Fibroblast of lung (primary cell): ENCODE results near the gene UBR4. TPM values are rescaled to one million over a fixed set of nuclear protein-coding genes. Genes with fewer than 3 reads are reported as not detected.
A peak's percentile ranks its signal among the peaks of the same experiment; 100 is the strongest.

Experiments
- DNase-seq, 2 donors: peaks; one replicate each; pipeline versions ENCODE4 v3.0.0 to v3.0.0-alpha.2; 2010; ENCODE audit warnings: low read depth in 2 of 2
- H2AFZ ChIP-seq: 2 replicates; pipeline ENCODE4 v1.5.1; 2012; ENCODE audit warnings: low read length, control low read depth, inconsistent platforms
- H3K27ac ChIP-seq: 2 replicates; pipeline ENCODE4 v1.5.1; 2011; ENCODE audit warnings: low read length, control low read depth; ENCODE audit not compliant: insufficient read depth
- H3K27me3 ChIP-seq: 2 replicates; pipeline ENCODE4 v1.5.1; 2011; ENCODE audit warnings: mild to moderate bottlenecking, low read length; ENCODE audit not compliant: control insufficient read depth, insufficient read depth
- H3K36me3 ChIP-seq: 2 replicates; pipeline ENCODE4 v1.5.1; 2011; ENCODE audit warnings: low read length; ENCODE audit not compliant: control insufficient read depth, insufficient read depth
- H3K4me1 ChIP-seq: 2 replicates; pipeline ENCODE4 v1.5.1; 2011; ENCODE audit warnings: low read length; ENCODE audit not compliant: control insufficient read depth, insufficient read depth; ENCODE audit errors: extremely low read depth
- H3K4me2 ChIP-seq: 2 replicates; pipeline ENCODE4 v1.5.1; 2011; ENCODE audit warnings: low read length, control low read depth; ENCODE audit not compliant: insufficient read depth; ENCODE audit errors: extremely low read depth
- H3K4me3 ChIP-seq, 4 experiments: fragments of 200-600 bp in 1 of 4; sonication (generic) in 1 of 4; replicated peaks in 1 of 4; 2 replicates each; pipeline ENCODE4 v1.5.1; 2011 to 2016; ENCODE audit warnings: low read length in 4 of 4, low read depth in 3 of 4, mild to moderate bottlenecking in 3 of 4, control low read depth in 2 of 4, inconsistent platforms in 1 of 4, mixed read lengths in 1 of 4; ENCODE audit not compliant: insufficient read depth in 1 of 4; ENCODE audit errors: control extremely low read depth in 1 of 4
- H3K79me2 ChIP-seq: 2 replicates; pipeline ENCODE4 v1.5.1; 2012; ENCODE audit warnings: mild to moderate bottlenecking, low read length, inconsistent platforms; ENCODE audit not compliant: control insufficient read depth, insufficient read depth
- H3K9ac ChIP-seq: 2 replicates; pipeline ENCODE4 v1.5.1; 2011; ENCODE audit warnings: mild to moderate bottlenecking, low read length, control low read depth; ENCODE audit not compliant: insufficient read depth
- H3K9me3 ChIP-seq: 2 replicates; pipeline ENCODE4 v1.5.1; 2012; ENCODE audit warnings: low read depth, low read length; ENCODE audit not compliant: control insufficient read depth, insufficient read depth
- H4K20me1 ChIP-seq: 2 replicates; pipeline ENCODE4 v1.5.1; 2011; ENCODE audit warnings: low read length; ENCODE audit not compliant: control insufficient read depth, insufficient read depth; ENCODE audit errors: extremely low read depth
- CTCF ChIP-seq, 2 donors: IDR thresholded peaks in 1 of 2; conservative IDR thresholded peaks in 1 of 2; 1 replicate in 1 of 2; 2 replicates in 1 of 2; pipeline ENCODE4 v1.5.1; 2011 to 2012; ENCODE audit warnings: low read length in 2 of 2, control low read depth in 1 of 2, inconsistent platforms in 1 of 2, low read depth in 1 of 2, mild to moderate bottlenecking in 1 of 2
- EZH2 ChIP-seq: IDR thresholded peaks from 2 replicates; pipeline ENCODE4 v1.5.1; 2012; ENCODE audit warnings: low read length, control low read depth, mild to moderate bottlenecking; ENCODE audit errors: missing control alignments
- polyA plus RNA-seq, 2 donors: library from polyadenylated mRNA; depleted of rRNA in 1 of 2; stranded (reverse) in 1 of 2; unstranded in 1 of 2; fragments of >200 nt; gene quantifications; 2 replicates each; pipeline ENCODE4 v1.2.1, GENCODE V29; 2011 to 2012; ENCODE audit warnings: missing spikeins in 1 of 2
- total RNA-seq: library from RNA; depleted of rRNA; stranded (reverse); fragments of >200 nt; gene quantifications from 2 replicates; pipeline ENCODE4 v1.2.1, GENCODE V29; 2014

Gene UBR4
- total and polyA plus RNA-seq, 2 donors (not counting 1 experiment from before 2014, with no cell fraction given) = 32.0 to 164 TPM

DNA sequence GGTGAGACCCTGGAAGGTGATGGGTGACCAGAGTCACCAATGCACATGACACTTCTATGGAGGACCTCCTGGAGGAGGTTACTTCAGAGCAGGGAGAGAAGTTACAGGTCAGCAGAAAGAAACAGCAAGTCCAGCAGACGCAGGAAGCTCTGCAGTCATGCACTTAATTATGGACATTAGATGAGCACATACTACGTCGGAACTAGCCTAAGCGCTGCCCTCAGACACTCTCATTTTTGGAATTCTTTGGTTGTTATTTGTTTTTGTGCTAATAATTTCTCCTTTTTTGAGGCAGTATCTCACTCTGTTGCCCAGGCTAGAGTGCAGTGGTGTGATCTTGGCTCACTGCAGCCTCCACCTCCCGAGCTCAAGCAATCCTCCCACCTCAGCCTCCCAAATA lies 160.3 kb downstream of the UBR4 start:
- Histone ChIP-seq H4K20me1 (no peaks in the 10 kb centered on the region), H3K36me3 (no peaks in the 10 kb centered on the region), H3K4me1 (no peaks in the 10 kb centered on the region), H3K27ac (no peak overlapping the region), H3K4me2 (no peak overlapping the region), H3K4me3 (no peak overlapping the region), H3K9ac (no peak overlapping the region), H3K27me3 (peaks cover 10% of the 10 kb centered on the region), H3K79me2 (no peaks in the 10 kb centered on the region), H3K9me3 (no peaks in the 10 kb centered on the region), H2AFZ (no peak overlapping the region)
- TF ChIP-seq CTCF (conservative IDR thresholded peaks at IDR 0.05 in 1 of 2, IDR thresholded peaks at IDR 0.05 in 1 of 2; ENCODE audit: low read depth in 1 of 2, low read length in 2 of 2) (no peak), EZH2 (no peak)
- DNase-seq = peak in 1 of 2 donors; percentile 19

DNA sequence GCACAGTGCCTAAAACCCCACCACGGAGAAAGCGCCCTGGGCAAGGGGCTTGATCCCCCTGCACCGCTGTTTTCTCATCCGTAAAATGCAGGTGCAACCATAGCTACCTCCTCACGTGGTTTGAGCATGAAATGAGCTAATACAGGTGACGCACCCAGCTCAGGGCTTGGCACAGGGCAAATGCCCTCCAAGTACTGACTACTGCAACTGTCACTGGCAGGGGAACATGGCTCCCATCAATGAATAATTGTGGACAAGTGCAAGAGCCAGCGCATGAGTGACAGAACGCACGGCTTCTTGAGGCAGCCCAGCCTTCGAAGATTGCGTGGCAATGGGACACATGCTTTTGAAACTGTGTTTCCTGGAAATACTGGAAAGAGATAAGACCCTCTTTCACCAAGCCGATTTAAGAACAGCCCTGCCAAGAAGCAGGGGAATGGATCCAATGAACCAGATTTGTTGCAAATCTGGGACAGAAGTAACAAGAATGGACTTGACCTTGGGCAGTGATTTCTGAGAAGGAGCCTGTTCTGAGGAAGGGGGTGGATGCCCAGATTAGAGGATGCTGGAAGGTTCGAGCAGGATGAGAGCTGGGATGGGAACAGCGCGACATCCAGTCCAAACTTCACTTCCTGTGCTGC lies 160.8 kb downstream of the UBR4 start:
- H3K27me3 ChIP-seq = peaks cover 9% of the 10 kb centered on the region
- H3K4me2 ChIP-seq = no peak overlapping the region
- H3K36me3 ChIP-seq = no peaks in the 10 kb centered on the region
- H3K27ac ChIP-seq = no peak overlapping the region
- H3K4me1 ChIP-seq = no peaks in the 10 kb centered on the region
- no peak overlapping the region for H3K9ac ChIP-seq
- H3K79me2 ChIP-seq = no peaks in the 10 kb centered on the region
- DNase-seq = no peak
- TF ChIP-seq CTCF (conservative IDR thresholded peaks at IDR 0.05 in 1 of 2, IDR thresholded peaks at IDR 0.05 in 1 of 2; ENCODE audit: low read depth in 1 of 2, low read length in 2 of 2) (no peak), EZH2 (no peak)
- no peaks in the 10 kb centered on the region for H3K9me3 ChIP-seq
- no peak overlapping the region for H3K4me3 ChIP-seq
- H4K20me1 ChIP-seq = no peaks in the 10 kb centered on the region
- H2AFZ ChIP-seq = no peak overlapping the region

- H4K20me1 ChIP-seq = no peaks in the 10 kb centered on the region
- H3K9me3 ChIP-seq = no peaks in the 10 kb centered on the region
- TF ChIP-seq CTCF (conservative IDR thresholded peaks at IDR 0.05 in 1 of 2, IDR thresholded peaks at IDR 0.05 in 1 of 2; ENCODE audit: low read depth in 1 of 2, low read length in 2 of 2) (no peak), EZH2 (no peak)
- H3K27me3 ChIP-seq = peaks cover 14% of the 10 kb centered on the region
- no peak overlapping the region for H2AFZ ChIP-seq
- no peak overlapping the region for H3K27ac ChIP-seq
- no peak overlapping the region for H3K4me2 ChIP-seq
- no peaks in the 10 kb centered on the region for H3K4me1 ChIP-seq
- H3K9ac ChIP-seq = no peak overlapping the region
- no peaks in the 10 kb centered on the region for H3K36me3 ChIP-seq
- no peak overlapping the region for H3K4me3 ChIP-seq
- DNase-seq = no peak
- H3K79me2 ChIP-seq = no peaks in the 10 kb centered on the region
Measured at GRCh38 chr1:19046972-19047731, 162.9 kb downstream of the UBR4 start.
